Suprapubic skin (tissue), 4 donors: Measurements from ENCODE around the gene OR5M3.

Experiments
- EP300 ChIP-seq: sonication (generic); formaldehyde crosslinking; IDR thresholded peaks from one replicate; pipeline ENCODE4 v1.6.1; 2017; ENCODE audit warnings: antibody characterized with exemption
- POLR2A ChIP-seq, 2 donors: fragments of 450-650 bp; IDR thresholded peaks; one replicate each; pipeline ENCODE4 v1.6.1; 2017; ENCODE audit warnings: antibody characterized with exemption in 2 of 2, mild to moderate bottlenecking in 2 of 2, moderate library complexity in 2 of 2
- POLR2AphosphoS5 ChIP-seq, 3 donors: sonication (generic); formaldehyde crosslinking; IDR thresholded peaks; one replicate each; pipeline ENCODE4 v1.6.1; 2017; ENCODE audit warnings: antibody characterized with exemption in 3 of 3
- TF ChIP-seq, protein P1 (sequence below), 2 donors: fragments of 200-600 bp in 1 of 2; fragments of 450-650 bp in 1 of 2; sonication (generic) in 1 of 2; IDR thresholded peaks; one replicate each; pipeline ENCODE4 v1.5.1; 2016 to 2019; ENCODE audit warnings: antibody characterized with exemption in 2 of 2, mild to moderate bottlenecking in 1 of 2, moderate library complexity in 1 of 2

- TF ChIP-seq EP300 (no peak), POLR2AphosphoS5 (IDR thresholded peaks at IDR 0.05) (no peak), POLR2A (IDR thresholded peaks at IDR 0.05) (no peak)
- TF ChIP-seq, protein P1, sequence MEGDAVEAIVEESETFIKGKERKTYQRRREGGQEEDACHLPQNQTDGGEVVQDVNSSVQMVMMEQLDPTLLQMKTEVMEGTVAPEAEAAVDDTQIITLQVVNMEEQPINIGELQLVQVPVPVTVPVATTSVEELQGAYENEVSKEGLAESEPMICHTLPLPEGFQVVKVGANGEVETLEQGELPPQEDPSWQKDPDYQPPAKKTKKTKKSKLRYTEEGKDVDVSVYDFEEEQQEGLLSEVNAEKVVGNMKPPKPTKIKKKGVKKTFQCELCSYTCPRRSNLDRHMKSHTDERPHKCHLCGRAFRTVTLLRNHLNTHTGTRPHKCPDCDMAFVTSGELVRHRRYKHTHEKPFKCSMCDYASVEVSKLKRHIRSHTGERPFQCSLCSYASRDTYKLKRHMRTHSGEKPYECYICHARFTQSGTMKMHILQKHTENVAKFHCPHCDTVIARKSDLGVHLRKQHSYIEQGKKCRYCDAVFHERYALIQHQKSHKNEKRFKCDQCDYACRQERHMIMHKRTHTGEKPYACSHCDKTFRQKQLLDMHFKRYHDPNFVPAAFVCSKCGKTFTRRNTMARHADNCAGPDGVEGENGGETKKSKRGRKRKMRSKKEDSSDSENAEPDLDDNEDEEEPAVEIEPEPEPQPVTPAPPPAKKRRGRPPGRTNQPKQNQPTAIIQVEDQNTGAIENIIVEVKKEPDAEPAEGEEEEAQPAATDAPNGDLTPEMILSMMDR (IDR thresholded peaks at IDR 0.05), result no peak
Measured at GRCh38 chr11:56453521-56453920, 19.6 kb downstream of the OR5M3 start.
